Kasumi-1 (cell line): ENCODE results near the gene RNASEL.
"Not testable (repeated sequence)": the region's sequence is repeated elsewhere in the genome, so short reads cannot be mapped to it uniquely, and the experiment has no call there.

ENCODE experiments used
- DNase-seq, 2 experiments: peaks; one replicate each; lab custom pipeline; 2025; lab: John Stamatoyannopoulos, UW

RNASEL gene

DNA sequence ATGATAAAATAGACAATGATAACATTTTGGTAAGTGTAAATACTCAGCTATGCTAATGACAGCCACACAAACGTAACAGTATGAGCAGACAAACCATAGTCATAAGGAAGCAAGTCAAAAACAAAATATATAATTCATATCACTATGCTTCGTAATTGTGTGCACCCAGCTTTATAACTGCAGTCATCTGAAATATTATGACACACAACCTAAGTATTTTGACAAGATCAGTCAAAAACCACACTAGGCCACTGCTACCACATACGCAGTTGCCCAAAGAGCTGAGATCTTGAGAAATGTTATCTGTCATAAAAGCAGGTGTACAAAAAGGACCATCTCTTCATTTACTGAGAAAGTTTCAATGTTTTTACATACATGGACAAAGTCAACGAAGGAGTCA is 26.0 kb downstream of the RNASEL start:
- no peak for DNase-seq

DNA sequence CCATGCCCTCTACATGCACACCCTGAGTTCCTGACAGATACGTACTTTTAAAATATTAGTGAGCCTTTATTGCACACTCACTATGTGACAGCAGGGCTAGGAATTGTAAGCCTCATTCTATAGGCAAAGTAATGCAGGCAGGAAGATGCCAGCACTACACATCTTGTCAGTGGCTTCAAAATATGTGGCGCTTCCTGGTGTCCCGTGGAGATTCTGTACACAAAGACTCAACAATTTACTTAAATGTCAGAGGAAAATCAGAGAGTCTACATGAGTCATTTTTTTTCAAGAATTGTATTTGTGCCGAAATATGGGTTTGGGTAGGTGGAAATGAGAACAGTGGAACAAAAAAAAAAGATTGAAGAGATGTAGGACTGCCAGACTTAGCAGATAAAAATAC is 27.6 kb downstream of the RNASEL start:
- DNase-seq, result no peak

DNA sequence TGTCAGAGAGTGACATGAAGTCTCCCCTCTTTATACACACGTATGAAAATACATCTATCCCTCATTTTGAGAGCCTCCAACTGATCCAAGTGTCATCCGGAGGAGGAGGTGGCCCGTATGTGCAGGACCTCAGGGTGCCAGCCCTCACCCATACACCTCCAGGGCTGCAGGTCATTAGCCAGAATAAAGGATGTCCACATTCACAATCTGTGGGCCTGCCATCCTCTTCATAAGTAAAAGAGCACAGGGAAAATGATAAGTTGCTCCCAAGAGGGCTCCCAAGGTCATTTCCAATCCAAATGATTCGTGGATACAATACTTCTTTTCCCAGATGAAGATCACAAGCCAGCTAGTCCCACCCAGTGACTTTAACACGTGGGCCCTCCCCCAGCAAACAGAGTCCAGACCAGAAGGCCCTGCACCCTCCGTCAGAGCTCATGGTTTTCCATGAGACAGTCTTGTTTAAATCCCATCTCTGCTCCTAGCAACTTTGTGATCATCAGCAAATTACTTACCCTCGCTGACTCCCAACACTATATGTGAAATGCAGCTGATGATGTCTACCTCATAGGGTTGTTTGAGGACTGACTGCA is 28.6 kb downstream of the RNASEL start:
- DNase-seq, result no peak

DNA sequence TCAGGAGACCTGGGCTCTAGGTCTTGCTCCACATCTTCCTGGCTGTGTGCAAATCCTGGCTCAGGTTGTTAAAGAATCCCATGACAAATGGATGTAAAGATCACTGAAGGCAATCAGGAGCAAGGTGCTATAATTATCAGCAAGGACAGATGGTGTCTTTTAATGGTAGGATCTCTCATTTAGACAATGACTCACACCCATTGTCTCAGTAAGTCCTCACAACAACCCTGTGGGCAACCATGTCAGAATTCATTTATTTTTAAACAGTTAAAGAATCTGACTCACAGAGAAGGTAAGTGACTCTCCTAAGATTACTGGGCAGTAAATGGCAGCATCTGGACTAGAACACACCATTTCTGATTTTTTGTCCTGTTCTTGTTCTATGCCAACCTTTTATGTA is 32.8 kb downstream of the RNASEL start:
- DNase-seq, result no peak

DNA sequence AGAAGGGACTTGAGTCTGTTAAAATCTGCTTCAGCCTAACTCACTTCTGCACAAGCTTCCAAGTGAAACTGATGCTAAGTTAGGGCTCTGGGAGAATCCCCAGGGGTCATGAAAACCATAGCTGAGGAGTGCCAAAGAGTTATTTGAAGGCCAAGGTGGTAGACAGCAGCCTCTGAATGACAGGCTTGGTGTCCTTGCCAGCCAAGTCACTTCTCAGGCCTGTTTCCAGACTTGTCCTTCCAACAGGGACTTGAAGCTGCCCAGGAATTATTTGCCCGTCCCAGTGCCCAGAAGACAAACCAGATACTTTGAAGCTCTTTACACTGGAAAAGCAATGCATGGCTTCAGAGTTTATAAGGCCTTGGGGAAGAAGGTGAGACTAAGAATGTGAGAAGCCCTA is 33.6 kb downstream of the RNASEL start:
- no peak for DNase-seq

DNA sequence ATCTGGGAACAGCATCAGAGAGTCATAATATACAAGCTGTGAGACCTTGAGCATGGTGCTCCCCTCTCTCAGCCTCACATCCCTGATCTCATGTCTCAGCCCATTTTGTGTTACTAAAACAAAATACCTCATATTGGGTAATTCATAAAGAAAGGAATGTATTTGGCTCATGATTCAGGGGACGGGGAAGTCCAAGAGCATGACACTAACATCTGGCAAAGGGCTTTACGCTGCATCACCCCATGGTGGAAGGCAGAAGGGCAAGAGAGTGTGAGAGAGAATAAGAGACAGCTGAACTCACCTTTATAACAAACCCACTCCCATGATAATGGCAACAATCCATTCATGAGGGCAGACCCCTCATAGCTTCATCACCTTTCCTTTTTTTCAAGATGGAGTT is 36.5 kb downstream of the RNASEL start:
- no peak for DNase-seq

DNA sequence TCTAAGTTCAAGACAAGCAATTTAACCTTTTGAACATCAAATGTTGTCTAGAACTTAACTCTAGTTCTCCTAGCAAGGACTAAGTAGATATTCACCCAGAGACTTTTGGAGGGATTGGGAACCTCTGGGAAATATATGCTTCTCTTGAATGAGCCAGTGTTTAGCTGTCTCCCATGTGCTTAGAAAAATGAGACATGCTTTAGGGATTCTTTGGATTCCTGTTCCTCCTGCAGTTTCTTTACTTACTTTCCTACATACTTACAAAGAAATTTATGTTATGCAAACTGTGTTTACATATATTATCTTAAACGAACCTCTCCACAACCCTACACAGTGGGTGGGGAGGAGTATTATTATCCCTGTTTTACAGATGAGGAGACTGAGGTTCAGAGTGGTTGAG is 39.2 kb downstream of the RNASEL start:
- DNase-seq, result no peak

DNA sequence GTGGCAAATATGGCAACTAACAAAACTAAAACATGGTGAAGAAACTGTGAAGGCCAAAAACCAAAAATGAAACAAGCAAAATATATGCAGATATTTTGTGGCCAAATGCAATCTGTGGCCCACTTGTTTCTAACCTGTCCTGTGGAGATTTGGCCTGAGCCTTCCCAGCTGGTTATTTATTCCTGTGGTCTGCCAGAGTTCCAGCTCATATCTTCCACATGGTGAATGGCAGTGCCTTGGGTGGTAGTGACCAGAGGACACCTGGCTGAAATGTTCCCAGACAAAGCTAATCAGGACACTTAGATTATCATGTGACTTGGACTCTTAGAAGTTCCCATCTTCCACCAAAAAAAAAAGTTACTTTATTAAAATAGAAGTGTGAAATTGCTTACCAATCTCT is 39.7 kb downstream of the RNASEL start:
- no peak for DNase-seq

DNA sequence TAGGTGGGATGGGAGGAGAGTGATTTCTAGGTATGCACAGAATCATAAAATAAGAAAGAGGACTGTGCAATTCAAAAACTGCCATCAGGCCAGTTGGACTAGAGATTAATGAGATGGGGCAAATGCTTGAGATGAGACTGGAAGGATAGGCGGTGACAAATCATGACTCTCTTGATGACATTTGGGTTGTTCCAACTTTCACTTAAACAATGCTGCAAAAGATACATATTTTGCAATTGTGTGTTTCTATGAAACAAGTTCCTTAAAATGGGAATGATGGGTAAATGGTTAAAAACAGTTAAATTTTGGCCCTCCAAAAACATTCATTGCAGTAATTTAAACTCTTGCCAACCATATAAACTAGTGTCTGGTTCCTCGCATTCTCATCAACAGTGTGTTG is 55.2 kb downstream of the RNASEL start:
- DNase-seq, result no peak

DNA sequence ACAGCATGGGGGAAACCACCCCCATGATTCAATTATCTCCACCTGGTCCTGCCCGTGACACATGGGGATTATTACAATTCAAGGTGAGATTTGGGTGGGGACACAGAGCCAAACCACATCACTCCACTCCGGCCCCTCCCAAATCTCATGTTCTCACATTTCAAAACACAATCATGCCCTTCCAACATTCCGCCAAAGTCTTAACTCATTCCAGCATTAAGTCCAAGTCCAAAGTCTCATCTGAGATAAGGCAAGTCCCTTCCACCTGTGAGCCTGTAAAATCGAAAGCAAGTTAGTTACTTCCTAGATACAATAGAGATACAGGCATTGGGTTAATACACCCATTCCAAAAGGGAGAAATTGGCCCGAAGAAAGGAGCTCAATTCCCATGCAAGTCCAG is 60.9 kb downstream of the RNASEL start:
- DNase-seq, result not testable (repeated sequence)

DNA sequence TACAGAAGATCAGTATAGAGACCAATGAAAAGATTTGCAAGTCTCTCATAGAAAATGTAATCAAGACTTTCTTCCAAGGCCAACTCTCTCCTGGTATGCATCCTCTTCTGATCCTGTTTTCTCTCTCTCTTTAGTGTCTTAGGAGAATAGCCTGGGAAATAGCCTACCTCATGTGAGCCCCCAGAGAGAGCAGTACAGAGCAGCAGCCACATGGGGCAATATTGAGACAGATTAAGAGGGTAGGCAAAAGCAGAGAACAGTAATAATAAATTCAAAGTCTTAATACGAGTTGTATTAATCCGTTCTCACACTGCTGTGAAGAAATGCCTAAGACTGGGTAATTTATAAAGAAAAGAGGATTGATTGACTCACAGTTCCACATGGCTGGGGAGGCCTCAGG is 61.4 kb downstream of the RNASEL start:
- peak in 1 of 2 experiments; percentile 28 for DNase-seq

DNA sequence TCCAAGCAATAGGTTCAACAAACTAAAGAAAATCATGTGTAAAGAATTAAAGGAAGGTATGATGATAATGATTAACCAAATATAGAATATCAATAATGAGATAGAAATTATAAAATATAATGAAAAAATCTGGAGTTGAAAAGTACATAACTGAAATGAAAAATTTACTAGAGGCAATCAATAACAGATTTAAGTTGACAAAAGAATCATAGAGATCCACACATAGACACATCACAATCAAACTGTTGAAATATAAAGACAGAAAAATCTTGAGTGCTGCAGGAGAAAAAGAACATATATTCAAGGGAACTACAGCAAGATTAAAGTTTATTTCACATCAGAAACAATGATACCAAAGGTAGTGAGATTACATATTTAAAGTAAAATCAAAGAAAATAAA is 63.7 kb downstream of the RNASEL start:
- DNase-seq, result no peak
